ENCODE results near the gene AFF3.

AFF3 gene

GRCh38 chr2:99692785-99693184 is 449.6 kb downstream of the AFF3 start:
- no peak for TF ChIP-seq CTCF (IDR thresholded peaks at IDR 0.05)

GRCh38 chr2:99691926-99692325 is 450.5 kb downstream of the AFF3 start:
- TF ChIP-seq CTCF (IDR thresholded peaks at IDR 0.05) = no peak

- TF ChIP-seq CTCF (IDR thresholded peaks at IDR 0.05) = no peak
Observed at GRCh38 chr2:99689145-99689742, 453.1 kb downstream of the AFF3 start.

- no peak for TF ChIP-seq CTCF (IDR thresholded peaks at IDR 0.05)
Observed at GRCh38 chr2:99688699-99689098, 453.7 kb downstream of the AFF3 start.

GRCh38 chr2:99682275-99683060 is 459.9 kb downstream of the AFF3 start:
- TF ChIP-seq CTCF (IDR thresholded peaks at IDR 0.05) = no peak

GRCh38 chr2:99680946-99681345 is 461.4 kb downstream of the AFF3 start:
- no peak for TF ChIP-seq CTCF (IDR thresholded peaks at IDR 0.05)

- TF ChIP-seq CTCF (IDR thresholded peaks at IDR 0.05) = no peak
Observed at GRCh38 chr2:99679518-99679917, 462.9 kb downstream of the AFF3 start.

Measured in LNCAP (cell line).